HCT116 (cell line): ENCODE results near the gene DHRS2. TPM values are rescaled to one million over a fixed set of nuclear protein-coding genes. Genes with fewer than 3 reads are reported as not detected.

ENCODE experiments used
- ATAC-seq: fragments of 200-7000 bp; cut with Tn5 transposase; 2 replicates; pipeline ENCODE4 v1.9.1; 2020; ENCODE audit warnings: mild to moderate bottlenecking, moderate library complexity
- BruUV-seq: library from RNA; stranded (reverse); fragments of 400-500 nt; replicated peaks from 2 replicates; lab custom pipeline; 2021; lab: Mats Ljungman, UMichigan
- CTCF ChIA-PET: fragments of 300-600 bp; sonication (Branson Sonifier 250); formaldehyde crosslinking; loops from one replicate; lab custom pipeline; 2021; ENCODE audit warnings: antibody characterized with exemption; lab: Charles Lee
- POLR2A ChIA-PET: fragments of 300-600, 350-600 bp; sonication (Branson Sonifier 250); formaldehyde crosslinking; loops from one replicate; lab custom pipeline; 2021; ENCODE audit warnings: antibody characterized with exemption; lab: Charles Lee
- RAD21 ChIA-PET, 2 experiments: fragments of 300-600 bp; sonication (Branson Sonifier 250); formaldehyde crosslinking; loops; one replicate each; lab custom pipeline; 2023; ENCODE audit warnings: low total read pairs in 2 of 2; ENCODE audit not compliant: uncharacterized antibody in 2 of 2, unreplicated experiment in 2 of 2, low non-redundant PET in 1 of 2; lab: Charles Lee
- DNase-seq: peaks from one replicate; pipeline ENCODE4 v3.0.0-alpha.2; 2010; ENCODE audit warnings: low read depth, low spot score
- H2AFZ ChIP-seq: fragments of 200-600 bp; shearing (Covaris generic), sonication (generic); 2 replicates; pipeline ENCODE4 v1.6.1; 2017; ENCODE audit warnings: low read depth, mixed run types, mixed read lengths, antibody characterized with exemption, low read length; ENCODE audit not compliant: poor library complexity, severe bottlenecking
- H3K27ac ChIP-seq: 2 replicates; pipeline ENCODE4 v1.5.1; 2012; ENCODE audit warnings: low read depth, low read length
- H3K27me3 ChIP-seq: fragments of 200-600 bp; sonication (generic); 2 replicates; pipeline ENCODE4 v1.6.1; 2016; ENCODE audit warnings: mixed run types, low read length, mixed read lengths; ENCODE audit not compliant: insufficient read depth
- H3K36me3 ChIP-seq, 2 experiments: fragments of 200-500 bp in 1 of 2; fragments of 200-600 bp in 1 of 2; sonication (Bioruptor generic) in 1 of 2; sonication (generic) in 1 of 2; 2 replicates each; pipeline versions ENCODE4 v1.5.1 to v1.6.1; 2014 to 2016; ENCODE audit warnings: low read length in 2 of 2, inconsistent platforms in 1 of 2, mixed read lengths in 1 of 2, mixed run types in 1 of 2; ENCODE audit not compliant: insufficient read depth in 2 of 2, control insufficient read depth in 1 of 2
- H3K4me1 ChIP-seq, 2 experiments: fragments of 200-600 bp in 1 of 2; sonication (generic) in 1 of 2; 2 replicates each; pipeline versions ENCODE4 v1.5.1 to v1.6.1; 2012 to 2017; ENCODE audit warnings: low read length in 2 of 2, inconsistent platforms in 1 of 2, mild to moderate bottlenecking in 1 of 2, mixed read lengths in 1 of 2, mixed run types in 1 of 2, moderate library complexity in 1 of 2; ENCODE audit not compliant: insufficient read depth in 2 of 2, control insufficient read depth in 1 of 2
- H3K4me2 ChIP-seq: fragments of 200-600 bp; sonication (generic); 2 replicates; pipeline ENCODE4 v1.6.1; 2017; ENCODE audit warnings: mixed run types, low read length, mixed read lengths
- H3K4me3 ChIP-seq, 2 experiments: fragments of 200-600 bp in 1 of 2; sonication (generic) in 1 of 2; replicated peaks in 1 of 2; 2 replicates each; pipeline ENCODE4 v1.5.1; 2011 to 2016; ENCODE audit warnings: low read length in 2 of 2, control low read depth in 1 of 2, low read depth in 1 of 2, mild to moderate bottlenecking in 1 of 2, mixed read lengths in 1 of 2, mixed run types in 1 of 2
- H3K79me2 ChIP-seq: fragments of 200-600 bp; sonication (generic); 2 replicates; pipeline ENCODE4 v1.6.1; 2017; ENCODE audit warnings: mild to moderate bottlenecking, mixed run types, low read length, moderate library complexity, mixed read lengths; ENCODE audit not compliant: insufficient read depth
- H3K9ac ChIP-seq: fragments of 200-600 bp; sonication (generic); 2 replicates; pipeline ENCODE4 v1.6.1; 2016; ENCODE audit warnings: low read length, mixed read lengths
- H3K9me2 ChIP-seq: fragments of 200-600 bp; sonication (generic), shearing (Covaris generic); 2 replicates; pipeline ENCODE4 v1.6.1; 2017; ENCODE audit warnings: mixed run types, mild to moderate bottlenecking, moderate library complexity; ENCODE audit not compliant: insufficient read depth
- H3K9me3 ChIP-seq, 2 experiments: fragments of 200-500 bp in 1 of 2; fragments of 200-600 bp in 1 of 2; sonication (Bioruptor generic) in 1 of 2; sonication (generic) in 1 of 2; 2 replicates each; pipeline ENCODE4 v1.6.1; 2014 to 2017; ENCODE audit warnings: low read length in 2 of 2, mixed read lengths in 2 of 2, inconsistent platforms in 1 of 2, low read depth in 1 of 2, mild to moderate bottlenecking in 1 of 2, mixed run types in 1 of 2, moderate library complexity in 1 of 2; ENCODE audit not compliant: control insufficient read depth in 1 of 2, insufficient read depth in 1 of 2
- H4K20me1 ChIP-seq: fragments of 200-600 bp; sonication (generic), shearing (Covaris generic); 2 replicates; pipeline ENCODE4 v1.6.1; 2017; ENCODE audit warnings: mixed run types, mild to moderate bottlenecking, moderate library complexity; ENCODE audit not compliant: insufficient read depth
- CBX3 ChIP-seq: IDR thresholded peaks from 2 replicates; pipeline ENCODE4 v1.6.1; 2012; ENCODE audit warnings: low read depth
- CEBPB ChIP-seq: IDR thresholded peaks from 2 replicates; pipeline ENCODE4 v1.6.1; 2012; ENCODE audit warnings: low read depth
- CTCF ChIP-seq, 3 experiments: fragments of 200-600 bp in 1 of 3; sonication (generic) in 1 of 3; IDR thresholded peaks in 2 of 3; conservative IDR thresholded peaks in 1 of 3; 2 replicates each; pipeline ENCODE4 v1.5.1; 2012 to 2017; ENCODE audit warnings: low read depth in 2 of 3, low read length in 2 of 3, antibody characterized with exemption in 1 of 3, borderline replicate concordance in 1 of 3, control low read depth in 1 of 3, mild to moderate bottlenecking in 1 of 3, mixed read lengths in 1 of 3, mixed run types in 1 of 3, moderate library complexity in 1 of 3; ENCODE audit not compliant: insufficient read depth in 1 of 3
- ELF1 ChIP-seq: IDR thresholded peaks from 2 replicates; pipeline ENCODE4 v1.6.1; 2012; ENCODE audit warnings: low read depth, borderline replicate concordance
- EZH2 ChIP-seq: fragments of 200-600 bp; sonication (generic); IDR thresholded peaks from 2 replicates; pipeline ENCODE4 v1.6.1; 2017; ENCODE audit warnings: antibody characterized with exemption, mixed run types
- EZH2phosphoT487 ChIP-seq: fragments of 200-600 bp; IDR thresholded peaks from 2 replicates; pipeline ENCODE4 v1.6.1; 2018; ENCODE audit warnings: antibody characterized with exemption, borderline replicate concordance
- POLR2A ChIP-seq: IDR thresholded peaks from 2 replicates; pipeline ENCODE4 v1.7.0; 2011; ENCODE audit warnings: borderline replicate concordance; ENCODE audit not compliant: insufficient read depth, insufficient read length; ENCODE audit errors: extremely low read depth
- RAD21 ChIP-seq: IDR thresholded peaks from 2 replicates; pipeline ENCODE4 v1.6.1; 2012; ENCODE audit warnings: low read depth, mild to moderate bottlenecking
- REST ChIP-seq: IDR thresholded peaks from 2 replicates; pipeline ENCODE4 v1.6.1; 2012; ENCODE audit warnings: low read depth
- SP1 ChIP-seq: IDR thresholded peaks from 2 replicates; pipeline ENCODE4 v1.6.1; 2012; ENCODE audit warnings: low read depth
- YY1 ChIP-seq: IDR thresholded peaks from 2 replicates; pipeline ENCODE4 v1.6.1; 2011; ENCODE audit warnings: low read length, low read depth, moderate library complexity, mild to moderate bottlenecking; ENCODE audit not compliant: insufficient replicate concordance; ENCODE audit errors: extremely low read depth
- intact Hi-C: fragments of 100-400 bp; cut with micrococcal nuclease; formaldehyde crosslinking; loops from 2 replicates; pipeline ENCODE4 v1.10.0; 2022
- total RNA-seq: library from RNA; stranded (reverse); gene quantifications from one replicate; pipeline ENCODE4 v1.2.1, GENCODE V29; 2021; ENCODE audit not compliant: unreplicated experiment
- TF ChIP-seq, protein P1 (sequence below): IDR thresholded peaks from 2 replicates; pipeline ENCODE4 v1.6.1; 2011; ENCODE audit warnings: mild to moderate bottlenecking, low read length, moderate library complexity; ENCODE audit not compliant: insufficient replicate concordance; ENCODE audit errors: extremely low read depth
- TF ChIP-seq, protein P2 (sequence below): IDR thresholded peaks from 2 replicates; pipeline ENCODE4 v1.6.1; 2012
- TF ChIP-seq, protein P3 (sequence below): IDR thresholded peaks from 2 replicates; pipeline ENCODE4 v1.6.1; 2012

Gene DHRS2
- total RNA-seq, 1 experiment from 2014 or later: 10.0 TPM

DNA sequence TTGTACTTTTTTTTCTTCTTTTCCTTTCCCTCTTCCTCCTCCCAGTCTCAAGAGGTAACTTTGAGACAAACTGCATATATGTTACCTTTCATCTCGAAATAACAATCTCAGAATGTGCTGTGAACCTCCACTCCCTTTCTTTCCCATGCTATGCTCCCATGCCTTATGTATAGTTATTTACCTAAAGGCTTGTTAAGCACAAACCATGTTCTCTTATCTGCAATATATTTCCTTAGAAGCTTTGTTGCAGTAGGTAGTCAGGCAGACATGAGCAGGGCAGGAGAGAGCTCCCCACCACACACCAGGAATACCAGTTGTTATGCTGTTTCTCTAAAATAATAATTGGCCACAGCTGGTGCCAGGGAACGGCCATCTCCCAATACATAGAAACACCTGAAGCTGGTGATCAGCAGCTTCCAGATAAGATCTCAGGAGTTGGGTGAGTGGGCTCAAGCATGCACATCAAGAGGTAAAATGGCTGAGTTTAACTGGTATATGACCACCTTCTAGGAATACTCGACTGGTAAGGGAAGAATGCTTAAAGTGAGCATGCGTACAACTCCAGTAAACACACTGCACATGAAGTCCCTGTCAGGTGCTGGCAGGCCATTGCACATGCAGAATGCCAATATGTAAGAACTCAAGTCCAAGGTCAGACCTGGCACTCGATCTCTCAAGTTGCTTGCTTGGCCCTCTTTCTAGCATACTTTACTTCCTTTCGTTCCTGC is 14.8 kb upstream of the DHRS2 start:
- Histone ChIP-seq H3K36me3 (no peaks in the 10 kb centered on the region), H3K27me3 (no peaks in the 10 kb centered on the region), H3K9ac (no peak overlapping the region), H3K4me2 (no peak overlapping the region), H3K4me3 (no peak overlapping the region), H3K9me2 (no peaks in the 10 kb centered on the region), H3K9me3 (peaks cover 12 to 21% of the 10 kb centered on the region in 2 experiments; a peak in 3 of 4 replicates), H3K79me2 (no peaks in the 10 kb centered on the region), H3K27ac (no peak overlapping the region), H2AFZ (no peak overlapping the region), H3K4me1 (no peaks in the 10 kb centered on the region), H4K20me1 (no peaks in the 10 kb centered on the region)
- intact Hi-C loops: no loop called here
- POLR2A ChIA-PET: no interaction called here
- CTCF ChIA-PET: interaction anchor here (2.3 kb wide), 1 partner anchor 10 kb away, joined by 10 read pairs; no protein-coding TSS in a partner anchor
- DNase-seq (no peak), ATAC-seq (no peak)
- RAD21 ChIA-PET: no interaction called here
- BruUV-seq: no TSS peak
- TF ChIP-seq SP1 (no peak), RAD21 (no peak), REST (no peak), EZH2phosphoT487 (no peak), CBX3 (no peak), EZH2 (no peak), CEBPB (no peak), ELF1 (no peak), POLR2A (no peak), CTCF (IDR thresholded peaks at IDR 0.05 in 2 of 3, conservative IDR thresholded peaks at IDR 0.05 in 1 of 3; ENCODE audit: borderline replicate concordance in 1 of 3, insufficient read depth in 1 of 3, low read depth in 2 of 3, low read length in 2 of 3) (no peak), YY1 (no peak)
- TF ChIP-seq, protein P1, sequence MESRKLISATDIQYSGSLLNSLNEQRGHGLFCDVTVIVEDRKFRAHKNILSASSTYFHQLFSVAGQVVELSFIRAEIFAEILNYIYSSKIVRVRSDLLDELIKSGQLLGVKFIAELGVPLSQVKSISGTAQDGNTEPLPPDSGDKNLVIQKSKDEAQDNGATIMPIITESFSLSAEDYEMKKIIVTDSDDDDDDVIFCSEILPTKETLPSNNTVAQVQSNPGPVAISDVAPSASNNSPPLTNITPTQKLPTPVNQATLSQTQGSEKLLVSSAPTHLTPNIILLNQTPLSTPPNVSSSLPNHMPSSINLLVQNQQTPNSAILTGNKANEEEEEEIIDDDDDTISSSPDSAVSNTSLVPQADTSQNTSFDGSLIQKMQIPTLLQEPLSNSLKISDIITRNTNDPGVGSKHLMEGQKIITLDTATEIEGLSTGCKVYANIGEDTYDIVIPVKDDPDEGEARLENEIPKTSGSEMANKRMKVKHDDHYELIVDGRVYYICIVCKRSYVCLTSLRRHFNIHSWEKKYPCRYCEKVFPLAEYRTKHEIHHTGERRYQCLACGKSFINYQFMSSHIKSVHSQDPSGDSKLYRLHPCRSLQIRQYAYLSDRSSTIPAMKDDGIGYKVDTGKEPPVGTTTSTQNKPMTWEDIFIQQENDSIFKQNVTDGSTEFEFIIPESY: no peak
- TF ChIP-seq, protein P2, sequence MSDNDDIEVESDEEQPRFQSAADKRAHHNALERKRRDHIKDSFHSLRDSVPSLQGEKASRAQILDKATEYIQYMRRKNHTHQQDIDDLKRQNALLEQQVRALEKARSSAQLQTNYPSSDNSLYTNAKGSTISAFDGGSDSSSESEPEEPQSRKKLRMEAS: no peak
- TF ChIP-seq, protein P3, sequence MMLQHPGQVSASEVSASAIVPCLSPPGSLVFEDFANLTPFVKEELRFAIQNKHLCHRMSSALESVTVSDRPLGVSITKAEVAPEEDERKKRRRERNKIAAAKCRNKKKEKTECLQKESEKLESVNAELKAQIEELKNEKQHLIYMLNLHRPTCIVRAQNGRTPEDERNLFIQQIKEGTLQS: no peak
